Measurements from ENCODE around the gene ZNF648.

DNA sequence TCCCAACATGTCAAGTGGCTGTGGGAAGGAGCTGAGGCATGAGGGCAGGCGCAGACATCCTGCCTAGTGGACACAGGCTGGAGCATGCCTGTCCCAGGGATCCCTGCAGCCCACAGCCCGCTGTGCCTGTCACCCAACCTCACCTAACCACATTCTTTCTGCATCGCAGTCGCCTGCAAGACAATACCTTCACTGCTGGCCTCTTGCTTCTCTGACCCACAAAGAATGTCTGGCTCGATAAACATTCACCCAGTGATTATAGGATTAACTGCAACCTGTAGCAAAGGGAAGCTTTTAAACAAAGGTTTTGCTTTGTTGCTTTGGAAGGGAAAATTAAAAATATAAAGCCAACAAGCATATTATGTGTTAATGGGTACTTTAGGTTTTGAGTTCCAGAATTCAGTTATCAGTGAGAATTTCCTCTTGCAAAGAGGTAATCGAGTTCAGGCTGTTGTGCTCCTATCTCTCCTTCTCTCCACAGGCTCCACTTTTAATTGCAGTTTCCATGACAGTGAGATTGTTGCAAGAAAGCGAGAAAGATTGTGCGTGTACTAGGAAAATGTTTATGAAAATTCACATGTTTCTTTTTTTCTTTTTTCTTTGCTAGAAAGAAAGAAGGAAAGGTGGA lies 40.0 kb upstream of the ZNF648 start:
- TF ChIP-seq POLR2AphosphoS5 (IDR thresholded peaks at IDR 0.05; ENCODE audit: low read depth, low read length), result no peak
- no peak for TF ChIP-seq POLR2A (IDR thresholded peaks at IDR 0.05; ENCODE audit: low read depth, low read length)
- TF ChIP-seq TAF1 (IDR thresholded peaks at IDR 0.05; ENCODE audit: borderline replicate concordance, low read depth, low read length), result no peak

Measured in GM12892 (cell line).